Spleen (tissue), 11 donors: ENCODE measurements around the gene FYB1. TPM values are rescaled to one million over a fixed set of nuclear protein-coding genes. Genes with fewer than 3 reads are reported as not detected.

Experiments
- DNase-seq: peaks from one replicate; pipeline ENCODE4 v3.0.0-alpha.2; 2020
- H3K27ac ChIP-seq, 8 donors: fragments of 200-600 bp; sonication (generic) in 7 of 8; 1 replicate in 4 of 8; 2 replicates in 4 of 8; pipeline versions ENCODE4 v1.5.0 to v1.8.0; 2016 to 2021; ENCODE audit warnings: inconsistent platforms in 4 of 8, mild to moderate bottlenecking in 4 of 8, moderate library complexity in 1 of 8
- H3K27me3 ChIP-seq, 7 donors: fragments of 200-600 bp; sonication (generic) in 6 of 7; replicated peaks in 1 of 7; 1 replicate in 4 of 7; 2 replicates in 3 of 7; pipeline versions ENCODE4 v1.5.0 to v1.8.0; 2016 to 2021; ENCODE audit warnings: inconsistent platforms in 3 of 7, mild to moderate bottlenecking in 1 of 7
- H3K36me3 ChIP-seq, 6 donors: fragments of 200-600 bp; sonication (generic) in 5 of 6; 1 replicate in 4 of 6; 2 replicates in 2 of 6; pipeline versions ENCODE4 v1.5.0 to v1.8.0; 2016 to 2021; ENCODE audit warnings: inconsistent platforms in 2 of 6
- H3K4me1 ChIP-seq, 6 donors: fragments of 200-600 bp; sonication (generic) in 5 of 6; 1 replicate in 3 of 6; 2 replicates in 3 of 6; pipeline versions ENCODE4 v1.5.0 to v1.8.0; 2016 to 2021; ENCODE audit warnings: inconsistent platforms in 3 of 6
- H3K4me3 ChIP-seq, 8 donors: fragments of 200-600 bp; sonication (generic) in 7 of 8; 1 replicate in 4 of 8; 2 replicates in 4 of 8; pipeline versions ENCODE4 v1.5.0 to v1.8.0; 2016 to 2021; ENCODE audit warnings: inconsistent platforms in 4 of 8, mild to moderate bottlenecking in 4 of 8, moderate library complexity in 2 of 8
- H3K9me3 ChIP-seq, 8 donors: fragments of 200-600 bp; sonication (generic) in 7 of 8; 1 replicate in 4 of 8; 2 replicates in 4 of 8; pipeline versions ENCODE4 v1.5.0 to v1.8.0; 2016 to 2021; ENCODE audit warnings: inconsistent platforms in 4 of 8
- CTCF ChIP-seq, 11 experiments: fragments of 200-600 bp in 7 of 11; fragments of 450-650 bp in 4 of 11; sonication (generic) in 4 of 11; IDR thresholded peaks in 8 of 11; conservative IDR thresholded peaks in 3 of 11; 1 replicate in 7 of 11; 2 replicates in 4 of 11; pipeline versions ENCODE4 v1.4.0 to v1.8.0; 2016 to 2021; ENCODE audit warnings: antibody characterized with exemption in 11 of 11, inconsistent platforms in 4 of 11, mild to moderate bottlenecking in 1 of 11
- POLR2A ChIP-seq, 3 donors: fragments of 450-650 bp; IDR thresholded peaks; one replicate each; pipeline ENCODE4 v1.5.1; 2017; ENCODE audit warnings: antibody characterized with exemption in 3 of 3, mild to moderate bottlenecking in 1 of 3
- POLR2AphosphoS5 ChIP-seq, 3 donors: sonication (generic); formaldehyde crosslinking; IDR thresholded peaks; one replicate each; pipeline ENCODE4 v1.5.1; 2017; ENCODE audit warnings: antibody characterized with exemption in 3 of 3
- WGBS, 5 donors: extraction: QIAGEN DNeasy Blood & Tissue Kit in 3 of 5; methylation state at CpG; one replicate each; pipeline versions ENCODE4 v1.1.5 to v1.1.7; 2013 to 2018; 5-methylcytosine and 5-hydroxymethylcytosine counted together
- intact Hi-C: fragments of 100-400 bp; cut with DNase I; formaldehyde crosslinking; loops from one replicate; pipeline ENCODE4 v1.15.0; 2023; ENCODE audit warnings: low total_unique reads
- polyA plus RNA-seq, 3 donors: library from polyadenylated mRNA; stranded (reverse); fragments of 200-250 nt; gene quantifications; one replicate each; pipeline ENCODE4 v1.2.1, GENCODE V29; 2013
- total RNA-seq, 7 donors: library from RNA; depleted of rRNA in 3 of 7; stranded (reverse); fragments of >200 nt in 3 of 7; fragmentation: NEBNext Ultra II Directional in 4 of 7; extraction: Animal tissue kit (Norgen Biotek cat#: 25700) in 4 of 7; gene quantifications; one replicate each; pipeline versions ENCODE4 v1.1.0 to v1.2.1, GENCODE V29; 2016 to 2021
- donor health status: healthy with polysubstance abuse.
- donor health status: DM: no; HTN: no; CAD: no; lungs with moderate emphysema.
- donor health status: DM: no; HTN: no; CAD: no.
- donor health status: Bipolar disorder and iron deficiency.
- donor health status: healthy.
- donor health status: DM: no; HTN: no; CAD: no.
- donor health status: DM: yes; HTN: yes; CAD: no.

Gene FYB1
- total and polyA plus RNA-seq, 10 donors = 21.0 to 287 (median 200) TPM

GRCh38 chr5:39198127-39198526 lies 21.2 kb downstream of the FYB1 start:
- DNase-seq = no peak
- no peaks in the 10 kb centered on the region for H3K9me3 ChIP-seq
- H3K4me3 ChIP-seq = peak overlapping the region in 5 of 8 donors; percentile 12 to 59 (median 40)
- no peaks in the 10 kb centered on the region for H3K27me3 ChIP-seq
- peaks cover 0 to 99% (median 49%) of the 10 kb centered on the region in 6 donors for H3K4me1 ChIP-seq
- peaks cover 0 to 48% (median 0%) of the 10 kb centered on the region in 6 donors for H3K36me3 ChIP-seq
- 67 to 86% (median 81%) methylated on average over 5 of the region's 5 CpGs for WGBS, 5 donors
- intact Hi-C loops = no loop called here
- TF ChIP-seq POLR2A (IDR thresholded peaks at IDR 0.05) = no peak
- TF ChIP-seq CTCF (IDR thresholded peaks at IDR 0.05 in 8 of 11, conservative IDR thresholded peaks at IDR 0.05 in 3 of 11) = no peak
- no peak for TF ChIP-seq POLR2AphosphoS5 (IDR thresholded peaks at IDR 0.05)
- peak overlapping the region in 7 of 8 donors; percentile 26 to 88 (median 79) for H3K27ac ChIP-seq

- intact Hi-C loops = no loop called here
- TF ChIP-seq POLR2AphosphoS5 (IDR thresholded peaks at IDR 0.05) (peak in 1 of 3 donors; percentile 30), CTCF (IDR thresholded peaks at IDR 0.05 in 8 of 11, conservative IDR thresholded peaks at IDR 0.05 in 3 of 11) (no peak)
- peak overlapping the region in 6 of 8 donors; percentile 26 to 88 (median 82) for H3K27ac ChIP-seq
Observed at GRCh38 chr5:39197556-39197955, 21.8 kb downstream of the FYB1 start.

GRCh38 chr5:39195198-39195826 lies 24.1 kb downstream of the FYB1 start:
- H3K9me3 ChIP-seq = no peaks in the 10 kb centered on the region
- 76 to 91% (median 84%) methylated on average over 3 of the region's 3 CpGs for WGBS, 5 donors
- peaks cover 0 to 31% (median 0%) of the 10 kb centered on the region in 6 donors for H3K36me3 ChIP-seq
- peak overlapping the region in 1 of 8 donors; percentile 30 for H3K4me3 ChIP-seq
- H3K27ac ChIP-seq = peak overlapping the region in 6 of 8 donors; percentile 3 to 88 (median 82)
- H3K27me3 ChIP-seq = no peaks in the 10 kb centered on the region
- no peak for DNase-seq
- intact Hi-C loops = no loop called here
- peaks cover 11 to 99% (median 56%) of the 10 kb centered on the region in 6 donors for H3K4me1 ChIP-seq
- no peak for TF ChIP-seq CTCF (IDR thresholded peaks at IDR 0.05 in 8 of 11, conservative IDR thresholded peaks at IDR 0.05 in 3 of 11)
- TF ChIP-seq POLR2AphosphoS5 (IDR thresholded peaks at IDR 0.05) = no peak
- TF ChIP-seq POLR2A (IDR thresholded peaks at IDR 0.05) = no peak

More at GRCh38 chr5:39197556-39197955, 21.8 kb downstream of the FYB1 start:
- no peaks in the 10 kb centered on the region for H3K9me3 ChIP-seq
- no peaks in the 10 kb centered on the region for H3K27me3 ChIP-seq
- peaks cover 0 to 99% (median 50%) of the 10 kb centered on the region in 6 donors for H3K4me1 ChIP-seq
- H3K36me3 ChIP-seq = peaks cover 0 to 47% (median 0%) of the 10 kb centered on the region in 6 donors
- no peak for DNase-seq
- WGBS, 5 donors = 81 to 94% (median 89%) methylated on average over 4 of the region's 4 CpGs
- H3K4me3 ChIP-seq = peak overlapping the region in 6 of 8 donors; percentile 1 to 59 (median 26)

GRCh38 chr5:39194466-39195136 lies 24.8 kb downstream of the FYB1 start:
- no peak for DNase-seq
- intact Hi-C loops = no loop called here
- H3K4me3 ChIP-seq = peak overlapping the region in 1 of 8 donors; percentile 30
- H3K36me3 ChIP-seq = peaks cover 0 to 27% (median 0%) of the 10 kb centered on the region in 6 donors
- 33 to 50% (median 40%) methylated on average over 11 of the region's 11 CpGs for WGBS, 5 donors
- H3K9me3 ChIP-seq = no peaks in the 10 kb centered on the region
- no peaks in the 10 kb centered on the region for H3K27me3 ChIP-seq
- H3K27ac ChIP-seq = peak overlapping the region in 6 of 8 donors; percentile 3 to 88 (median 82)
- TF ChIP-seq POLR2A (IDR thresholded peaks at IDR 0.05) (no peak), POLR2AphosphoS5 (IDR thresholded peaks at IDR 0.05) (no peak), CTCF (IDR thresholded peaks at IDR 0.05 in 8 of 11, conservative IDR thresholded peaks at IDR 0.05 in 3 of 11) (no peak)
- H3K4me1 ChIP-seq = peaks cover 13 to 99% (median 60%) of the 10 kb centered on the region in 6 donors
